Cardiac muscle cell (in vitro differentiated cells and primary cell): Measurements from ENCODE around the gene GLYR1. TPM values are rescaled to one million over a fixed set of nuclear protein-coding genes. Genes with fewer than 3 reads are reported as not detected.

Experiments used
- DNase-seq, 2 donors: peaks; one replicate each; pipeline versions ENCODE4 v3.0.0 to v3.0.0-alpha.2; 2010 to 2017; ENCODE audit warnings: low read depth in 1 of 2, low spot score in 1 of 2
- H3K27ac ChIP-seq: fragments of 200-600 bp; sonication (generic); 2 replicates; pipeline ENCODE4 v1.5.1; 2016
- H3K27me3 ChIP-seq: fragments of 200-600 bp; sonication (generic); 2 replicates; pipeline ENCODE4 v1.6.0; 2016; ENCODE audit warnings: control low read depth
- H3K36me3 ChIP-seq: fragments of 200-600 bp; sonication (generic); 2 replicates; pipeline ENCODE4 v1.5.1; 2016; ENCODE audit warnings: control low read depth
- H3K4me1 ChIP-seq: fragments of 200-600 bp; sonication (generic); 2 replicates; pipeline ENCODE4 v1.8.1; 2017; ENCODE audit warnings: low read depth, mild to moderate bottlenecking, mixed run types
- H3K4me3 ChIP-seq: fragments of 200-600 bp; sonication (generic); 2 replicates; pipeline ENCODE4 v1.5.1; 2016; ENCODE audit warnings: mild to moderate bottlenecking
- H3K9me3 ChIP-seq: fragments of 200-600 bp; sonication (generic); 2 replicates; pipeline ENCODE4 v1.5.1; 2017; ENCODE audit warnings: low read depth, mild to moderate bottlenecking, control low read depth
- polyA plus RNA-seq: library from polyadenylated mRNA; unstranded; fragments of >200 nt; fragmentation: Nextera tagmentation; extraction: Ambion mirVana; gene quantifications from 2 replicates; pipeline ENCODE4 v1.2.1, GENCODE V29; 2016
- total RNA-seq: library from RNA; depleted of rRNA; stranded (reverse); fragments of >200 nt; gene quantifications from 2 replicates; pipeline ENCODE4 v1.2.3, GENCODE V29; 2016
- TF ChIP-seq, protein P1 (sequence below): IDR thresholded peaks from 2 replicates; pipeline ENCODE4 v1.5.1; 2012; ENCODE audit warnings: low read depth, mild to moderate bottlenecking, low read length

Gene GLYR1
- total and polyA plus RNA-seq, 2 experiments from 2014 or later, result 38.0 to 65.5 TPM

DNA sequence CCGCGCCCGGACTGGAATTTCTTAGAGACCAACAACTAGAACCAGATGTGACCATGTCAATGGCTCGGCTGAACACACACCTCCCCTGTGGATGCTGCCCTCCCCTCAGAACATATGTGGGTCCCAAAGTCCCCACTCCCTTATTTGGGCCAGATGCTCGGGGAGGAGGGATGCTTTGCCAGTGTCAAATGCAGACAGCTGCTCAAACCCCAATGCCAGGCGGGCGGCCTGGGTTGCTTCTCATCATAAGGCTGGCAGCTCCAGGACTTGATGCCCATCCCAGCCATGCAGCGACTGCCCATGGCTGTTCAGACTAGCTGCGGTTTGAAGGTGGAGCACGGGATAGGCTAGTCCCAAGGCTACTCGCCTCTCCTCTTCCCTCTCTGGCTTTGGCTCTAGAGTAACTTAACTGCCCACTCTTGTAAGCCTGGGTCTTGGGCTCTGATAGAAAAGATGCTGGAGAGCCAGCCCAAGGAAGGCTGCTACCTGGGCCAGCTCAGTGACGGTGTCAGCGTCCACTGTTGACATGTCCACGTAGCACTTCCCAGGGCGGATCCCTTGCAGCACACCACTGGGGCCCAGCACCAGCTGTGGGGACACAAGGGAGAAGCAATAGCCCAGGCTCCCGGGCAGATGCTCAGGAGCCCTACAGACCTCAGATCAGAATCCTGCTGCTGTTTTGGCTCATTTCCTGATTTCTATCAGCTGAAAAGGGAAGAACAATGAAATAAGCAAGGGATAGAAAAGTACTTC is 33.7 kb downstream of the GLYR1 start:
- H3K9me3 ChIP-seq, result no peaks in the 10 kb centered on the region
- H3K4me3 ChIP-seq, result no peak overlapping the region
- no peaks in the 10 kb centered on the region for H3K27me3 ChIP-seq
- TF ChIP-seq, protein P1, sequence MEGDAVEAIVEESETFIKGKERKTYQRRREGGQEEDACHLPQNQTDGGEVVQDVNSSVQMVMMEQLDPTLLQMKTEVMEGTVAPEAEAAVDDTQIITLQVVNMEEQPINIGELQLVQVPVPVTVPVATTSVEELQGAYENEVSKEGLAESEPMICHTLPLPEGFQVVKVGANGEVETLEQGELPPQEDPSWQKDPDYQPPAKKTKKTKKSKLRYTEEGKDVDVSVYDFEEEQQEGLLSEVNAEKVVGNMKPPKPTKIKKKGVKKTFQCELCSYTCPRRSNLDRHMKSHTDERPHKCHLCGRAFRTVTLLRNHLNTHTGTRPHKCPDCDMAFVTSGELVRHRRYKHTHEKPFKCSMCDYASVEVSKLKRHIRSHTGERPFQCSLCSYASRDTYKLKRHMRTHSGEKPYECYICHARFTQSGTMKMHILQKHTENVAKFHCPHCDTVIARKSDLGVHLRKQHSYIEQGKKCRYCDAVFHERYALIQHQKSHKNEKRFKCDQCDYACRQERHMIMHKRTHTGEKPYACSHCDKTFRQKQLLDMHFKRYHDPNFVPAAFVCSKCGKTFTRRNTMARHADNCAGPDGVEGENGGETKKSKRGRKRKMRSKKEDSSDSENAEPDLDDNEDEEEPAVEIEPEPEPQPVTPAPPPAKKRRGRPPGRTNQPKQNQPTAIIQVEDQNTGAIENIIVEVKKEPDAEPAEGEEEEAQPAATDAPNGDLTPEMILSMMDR, result no peak
- no peak for DNase-seq
- no peak overlapping the region for H3K27ac ChIP-seq
- H3K36me3 ChIP-seq, result peaks cover 47% of the 10 kb centered on the region
- no peaks in the 10 kb centered on the region for H3K4me1 ChIP-seq

DNA sequence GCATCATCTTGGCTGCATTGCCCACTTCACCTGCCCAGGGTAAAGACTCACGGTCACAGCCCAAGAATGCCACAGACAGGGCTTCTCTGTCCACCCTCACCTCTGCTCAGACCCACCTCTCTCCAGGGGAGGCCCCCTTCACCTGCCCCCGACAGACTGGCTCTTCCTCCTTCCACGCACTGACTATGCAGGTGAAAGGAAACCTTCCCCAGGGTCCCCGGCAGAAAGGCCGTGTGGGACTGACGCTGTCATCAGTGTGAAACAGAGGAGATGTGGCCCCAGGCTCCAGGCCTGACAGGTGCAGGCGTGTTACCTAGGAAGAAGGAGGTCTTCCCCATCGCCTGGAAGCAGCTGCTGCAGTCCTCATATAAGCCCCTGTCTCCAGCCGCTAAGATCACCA is 35.3 kb downstream of the GLYR1 start:
- Histone ChIP-seq H3K4me3 (no peak overlapping the region), H3K27me3 (no peaks in the 10 kb centered on the region), H3K27ac (no peak overlapping the region), H3K36me3 (peaks cover 55% of the 10 kb centered on the region), H3K9me3 (no peaks in the 10 kb centered on the region), H3K4me1 (no peaks in the 10 kb centered on the region)
- TF ChIP-seq, protein P1, result no peak
- no peak for DNase-seq

DNA sequence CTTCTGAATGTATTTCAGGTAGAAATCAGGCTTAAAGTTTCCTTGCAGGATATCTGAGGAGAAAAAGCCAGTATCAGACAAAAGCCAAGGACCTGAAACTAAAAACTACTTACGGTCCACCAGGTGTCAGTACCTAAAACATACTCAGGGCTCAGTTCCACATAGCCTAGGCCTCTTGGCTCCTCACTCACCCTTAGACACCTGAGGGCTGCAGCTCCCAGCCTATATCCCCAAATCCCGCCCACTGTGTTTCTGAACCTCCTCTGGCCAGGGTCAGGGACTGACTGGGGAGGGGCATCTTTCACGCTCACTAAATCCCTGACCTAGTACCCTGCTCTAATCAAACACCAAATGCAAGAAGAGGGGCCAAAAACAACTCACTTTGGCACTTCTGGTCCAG is 35.8 kb downstream of the GLYR1 start:
- Histone ChIP-seq H3K27ac (no peak overlapping the region), H3K9me3 (no peaks in the 10 kb centered on the region), H3K27me3 (no peaks in the 10 kb centered on the region), H3K36me3 (peaks cover 52% of the 10 kb centered on the region), H3K4me3 (no peak overlapping the region), H3K4me1 (no peaks in the 10 kb centered on the region)
- no peak for DNase-seq
- TF ChIP-seq, protein P1, result no peak

DNA sequence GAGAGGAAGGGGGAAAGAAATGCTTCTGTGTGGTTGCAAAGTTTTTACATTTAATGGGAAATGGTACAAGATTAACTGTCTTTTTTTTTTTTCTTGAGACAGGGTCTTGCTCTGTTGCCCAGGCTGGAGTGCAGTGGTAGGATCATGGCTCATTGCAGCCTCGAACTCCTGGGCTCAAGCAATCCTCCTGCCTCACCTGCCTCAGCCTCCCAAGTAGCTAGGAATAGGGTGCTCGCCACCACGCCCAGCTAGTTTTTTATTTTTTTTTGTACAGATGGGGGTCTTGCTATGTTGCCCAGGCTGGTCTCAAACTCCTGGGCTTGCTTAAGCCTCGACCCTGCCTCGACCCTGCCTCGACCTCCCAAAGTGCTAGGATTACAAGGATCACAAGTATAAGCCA is 40.8 kb downstream of the GLYR1 start:
- H3K4me1 ChIP-seq, result peaks cover 35% of the 10 kb centered on the region
- no peak overlapping the region for H3K4me3 ChIP-seq
- H3K9me3 ChIP-seq, result no peaks in the 10 kb centered on the region
- no peaks in the 10 kb centered on the region for H3K27me3 ChIP-seq
- TF ChIP-seq, protein P1, result no peak
- peaks cover 20% of the 10 kb centered on the region for H3K36me3 ChIP-seq
- peak overlapping the region; percentile 90 for H3K27ac ChIP-seq
- no peak for DNase-seq

DNA sequence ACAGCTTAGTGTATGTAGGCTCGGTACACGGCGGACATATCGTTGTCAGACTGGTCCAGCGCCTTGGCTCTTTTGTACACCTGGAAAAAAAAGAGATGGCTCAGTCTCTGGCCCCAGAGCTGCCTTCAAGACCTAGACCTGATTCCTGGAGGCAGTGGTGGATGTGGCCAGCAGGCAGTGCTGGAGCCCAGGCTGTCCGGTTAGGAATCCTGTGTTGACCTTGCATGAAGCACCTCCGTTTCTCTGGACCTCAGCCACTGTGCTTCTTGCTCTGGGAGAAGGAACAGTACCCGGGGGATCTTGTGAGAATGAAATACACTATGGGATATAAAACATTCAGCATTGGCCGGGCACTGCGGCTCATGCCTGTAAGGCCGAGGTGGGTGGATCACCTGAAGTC is 41.9 kb downstream of the GLYR1 start:
- Histone ChIP-seq H3K4me1 (peaks cover 38% of the 10 kb centered on the region), H3K9me3 (no peaks in the 10 kb centered on the region), H3K4me3 (no peak overlapping the region), H3K27ac (peak overlapping the region; percentile 90), H3K27me3 (no peaks in the 10 kb centered on the region), H3K36me3 (peaks cover 18% of the 10 kb centered on the region)
- TF ChIP-seq, protein P1, result no peak
- DNase-seq, result peak; percentile 27 to 60
